GM23338 (cell line): ENCODE measurements around the gene EVX1. TPM values are rescaled to one million over a fixed set of nuclear protein-coding genes. Genes with fewer than 3 reads are reported as not detected.

Source experiments
- ATAC-seq: fragments of 200-7000 bp; cut with Tn5 transposase; 3 replicates; pipeline ENCODE4 v1.9.1; 2020
- DNase-seq: peaks from one replicate; pipeline ENCODE4 v3.0.0-alpha.2; 2015; ENCODE audit warnings: low spot score
- H2AFZ ChIP-seq: fragments of 200-600 bp; sonication (generic); 2 replicates; pipeline ENCODE4 v1.8.0; 2016; ENCODE audit warnings: antibody characterized with exemption, mild to moderate bottlenecking, moderate library complexity
- H3F3A ChIP-seq: fragments of 200-600 bp; sonication (generic); replicated peaks from 2 replicates; pipeline ENCODE4 v1.8.0; 2017; ENCODE audit warnings: antibody characterized with exemption, mixed run types, low read depth
- H3K27ac ChIP-seq: fragments of 200-600 bp; sonication (generic); 2 replicates; pipeline ENCODE4 v1.6.1; 2016; ENCODE audit warnings: low read depth
- H3K27me3 ChIP-seq: fragments of 200-600 bp; sonication (generic); 2 replicates; pipeline ENCODE4 v1.8.0; 2016; ENCODE audit warnings: mild to moderate bottlenecking, mixed run types, moderate library complexity; ENCODE audit not compliant: insufficient read depth
- H3K36me3 ChIP-seq: fragments of 200-600 bp; sonication (generic); 2 replicates; pipeline ENCODE4 v1.8.0; 2016; ENCODE audit warnings: mild to moderate bottlenecking; ENCODE audit not compliant: insufficient read depth
- H3K4me1 ChIP-seq: fragments of 200-600 bp; sonication (generic); 2 replicates; pipeline ENCODE4 v1.8.0; 2016; ENCODE audit warnings: mild to moderate bottlenecking, moderate library complexity; ENCODE audit not compliant: insufficient read depth
- H3K4me2 ChIP-seq: fragments of 200-600 bp; sonication (generic); 2 replicates; pipeline ENCODE4 v1.7.1; 2017; ENCODE audit warnings: mixed run types
- H3K4me3 ChIP-seq: fragments of 200-600 bp; sonication (generic); 2 replicates; pipeline ENCODE4 v1.6.1; 2016; ENCODE audit warnings: mixed run types
- H3K79me2 ChIP-seq: fragments of 200-600 bp; sonication (generic); replicated peaks from 2 replicates; pipeline ENCODE4 v1.8.0; 2017; ENCODE audit warnings: mild to moderate bottlenecking; ENCODE audit not compliant: insufficient read depth
- H3K9me2 ChIP-seq: fragments of 200-600 bp; sonication (generic); 2 replicates; pipeline ENCODE4 v1.8.0; 2017; ENCODE audit not compliant: insufficient read depth
- H4K20me1 ChIP-seq: fragments of 200-600 bp; sonication (generic); replicated peaks from 2 replicates; pipeline ENCODE4 v1.8.0; 2017; ENCODE audit warnings: mild to moderate bottlenecking; ENCODE audit not compliant: insufficient read depth
- H3K27ac Mint-ChIP-seq: 2 replicates; pipeline ENCODE4 v1.8.0; 2020; ENCODE audit warnings: inconsistent platforms, mild to moderate bottlenecking, moderate library complexity, mixed read lengths
- H3K27me3 Mint-ChIP-seq: 3 replicates; pipeline ENCODE4 v1.8.0; 2022; ENCODE audit warnings: low read depth, mild to moderate bottlenecking, moderate library complexity, mixed read lengths, inconsistent platforms; ENCODE audit not compliant: insufficient read depth, poor library complexity
- H3K36me3 Mint-ChIP-seq: 3 replicates; pipeline ENCODE4 v1.8.0; 2021; ENCODE audit warnings: low read depth, mild to moderate bottlenecking, inconsistent platforms, moderate library complexity, mixed read lengths
- H3K4me1 Mint-ChIP-seq: 3 replicates; pipeline ENCODE4 v1.8.0; 2020; ENCODE audit warnings: mild to moderate bottlenecking, inconsistent platforms, mixed read lengths
- H3K4me3 Mint-ChIP-seq: 3 replicates; pipeline ENCODE4 v1.8.0; 2021; ENCODE audit warnings: moderate library complexity, mild to moderate bottlenecking, inconsistent platforms, mixed read lengths
- H3K9me3 Mint-ChIP-seq: 3 replicates; pipeline ENCODE4 v1.8.0; 2020; ENCODE audit warnings: moderate library complexity, mild to moderate bottlenecking, inconsistent platforms, mixed read lengths
- CREB1 ChIP-seq: fragments of 250-450 bp; sonication (Bioruptor Pico); IDR thresholded peaks from 2 replicates; pipeline ENCODE4 v1.5.0; 2020; ENCODE audit warnings: low read depth, mild to moderate bottlenecking, moderate library complexity
- CTCF ChIP-seq, 2 experiments: fragments of 200-600 bp in 1 of 2; sonication (generic) in 1 of 2; conservative IDR thresholded peaks; 2 replicates each; pipeline versions ENCODE4 v1.5.1 to v1.6.1; 2016 to 2017; ENCODE audit warnings: antibody characterized with exemption in 2 of 2, low read depth in 2 of 2, mild to moderate bottlenecking in 2 of 2, moderate library complexity in 1 of 2
- EZH2 ChIP-seq: fragments of 200-600 bp; sonication (generic); IDR thresholded peaks from one replicate; pipeline ENCODE4 v1.8.0; 2017; ENCODE audit warnings: antibody characterized with exemption, mild to moderate bottlenecking, low read depth; ENCODE audit not compliant: unreplicated experiment
- EZH2phosphoT487 ChIP-seq: fragments of 200-600 bp; sonication (generic); IDR thresholded peaks from one replicate; pipeline ENCODE4 v1.8.1; 2018; ENCODE audit warnings: antibody characterized with exemption; ENCODE audit not compliant: unreplicated experiment
- NANOG ChIP-seq: IDR thresholded peaks from 2 replicates; pipeline ENCODE4 v1.6.1; 2016; ENCODE audit warnings: antibody characterized with exemption, borderline replicate concordance
- POLR2AphosphoS5 ChIP-seq: IDR thresholded peaks from 2 replicates; pipeline ENCODE4 v1.6.1; 2016; ENCODE audit warnings: antibody characterized with exemption, low read depth
- STAT1 ChIP-seq: IDR thresholded peaks from one replicate; pipeline ENCODE4 v1.6.1; 2016; ENCODE audit warnings: antibody characterized with exemption; ENCODE audit not compliant: unreplicated experiment
- ZNF114 ChIP-seq: fragments of 250-450 bp; sonication (Bioruptor Pico); IDR thresholded peaks from 2 replicates; pipeline ENCODE4 v1.5.0; 2020; ENCODE audit warnings: mild to moderate bottlenecking, moderate library complexity
- polyA plus RNA-seq: library from polyadenylated mRNA; unstranded; fragments of >200 nt; fragmentation: Nextera tagmentation; extraction: Ambion mirVana; gene quantifications from 2 replicates; pipeline ENCODE4 v1.2.1, GENCODE V29; 2016
- total RNA-seq: library from RNA; depleted of rRNA; stranded (reverse); fragments of >200 nt; shearing (Covaris generic); gene quantifications from 2 replicates; pipeline ENCODE4 v1.2.3, GENCODE V29; 2014

Gene EVX1
- total and polyA plus RNA-seq, 2 experiments from 2014 or later = not detected

- Histone ChIP-seq H3K36me3 (no peaks in the 10 kb centered on the region), H3K4me2 (no peak overlapping the region), H3K4me1 (peaks cover 42% of the 10 kb centered on the region), H2AFZ (no peak overlapping the region), H3K27me3 (peaks cover 100% of the 10 kb centered on the region), H3F3A (peaks cover 40% of the 10 kb centered on the region), H3K9me2 (no peaks in the 10 kb centered on the region), H3K79me2 (no peaks in the 10 kb centered on the region), H3K27ac (no peak overlapping the region), H3K4me3 (no peak overlapping the region), H4K20me1 (peaks cover 48% of the 10 kb centered on the region)
- no peak for TF ChIP-seq NANOG
- peak; percentile 49 for TF ChIP-seq EZH2
- TF ChIP-seq ZNF114 (CRISPR knock-in tag) = no peak
- Mint-ChIP-seq H3K27ac (no peak overlapping the region), H3K36me3 (no peaks in the 10 kb centered on the region), H3K4me3 (no peak overlapping the region), H3K4me1 (peaks cover 21% of the 10 kb centered on the region), H3K27me3 (peaks cover 100% of the 10 kb centered on the region), H3K9me3 (no peaks in the 10 kb centered on the region; the same call in 2 of the 3 replicates)
- DNase-seq (no peak), ATAC-seq (no peak)
Observed at GRCh38 chr7:27209933-27210440, 32.6 kb upstream of the EVX1 start.

GRCh38 chr7:27210441-27211083 lies 32.0 kb upstream of the EVX1 start:
- Mint-ChIP-seq H3K4me1 (peaks cover 21% of the 10 kb centered on the region), H3K9me3 (no peaks in the 10 kb centered on the region; the same call in 1 of the 3 replicates), H3K27me3 (peaks cover 100% of the 10 kb centered on the region), H3K36me3 (no peaks in the 10 kb centered on the region), H3K27ac (no peak overlapping the region), H3K4me3 (no peak overlapping the region)
- Histone ChIP-seq H3K4me1 (peaks cover 46% of the 10 kb centered on the region), H2AFZ (no peak overlapping the region), H3K27me3 (peaks cover 100% of the 10 kb centered on the region), H3K36me3 (no peaks in the 10 kb centered on the region), H3K79me2 (no peaks in the 10 kb centered on the region), H3F3A (peaks cover 43% of the 10 kb centered on the region), H3K9me2 (no peaks in the 10 kb centered on the region), H3K27ac (no peak overlapping the region), H3K4me2 (0 out of 2 replicates have a peak overlapping the region, but pooled peaks have one; percentile 37), H4K20me1 (peaks cover 50% of the 10 kb centered on the region), H3K4me3 (no peak overlapping the region)
- DNase-seq (peak; percentile 92), ATAC-seq (peak; percentile 57)
- peak; percentile 96 for TF ChIP-seq EZH2
- peak; percentile 68 to 83 for TF ChIP-seq CTCF (conservative IDR thresholded peaks at IDR 0.05; ENCODE audit: low read depth in 2 of 2)
- no peak for TF ChIP-seq POLR2AphosphoS5

GRCh38 chr7:27211084-27211446 lies 31.5 kb upstream of the EVX1 start:
- H3K4me2 ChIP-seq = no peak overlapping the region
- no peak overlapping the region for H3K4me3 ChIP-seq
- no peaks in the 10 kb centered on the region for H3K79me2 ChIP-seq
- H3K27ac ChIP-seq = no peak overlapping the region
- TF ChIP-seq STAT1 = no peak
- no peak for TF ChIP-seq NANOG
- TF ChIP-seq CREB1 = no peak
- TF ChIP-seq EZH2phosphoT487 = no peak
- no peak for TF ChIP-seq POLR2AphosphoS5
- peak; percentile 36 for TF ChIP-seq EZH2
- H3K27me3 Mint-ChIP-seq = peaks cover 100% of the 10 kb centered on the region
- H4K20me1 ChIP-seq = peaks cover 48% of the 10 kb centered on the region
- H3K4me1 Mint-ChIP-seq = peaks cover 20% of the 10 kb centered on the region
- peaks cover 100% of the 10 kb centered on the region for H3K27me3 ChIP-seq
- no peak overlapping the region for H3K27ac Mint-ChIP-seq
- no peak overlapping the region for H3K4me3 Mint-ChIP-seq
- peaks cover 43% of the 10 kb centered on the region for H3F3A ChIP-seq
- no peaks in the 10 kb centered on the region for H3K36me3 ChIP-seq
- no peaks in the 10 kb centered on the region for H3K9me2 ChIP-seq
- DNase-seq = no peak
- H3K4me1 ChIP-seq = peaks cover 44% of the 10 kb centered on the region
- no peaks in the 10 kb centered on the region; the same call in 2 of the 3 replicates for H3K9me3 Mint-ChIP-seq
- ATAC-seq = no peak
- H2AFZ ChIP-seq = no peak overlapping the region
- no peaks in the 10 kb centered on the region for H3K36me3 Mint-ChIP-seq
